ENCODE measurements around the gene CAMSAP1.

GRCh38 chr9:135949501-135950134, 42.3 kb upstream of the CAMSAP1 start:
- no peak for TF ChIP-seq CEBPB (IDR thresholded peaks at IDR 0.05)
- TF ChIP-seq RAD21 (IDR thresholded peaks at IDR 0.05; ENCODE audit: low read depth) = no peak
- no peak for TF ChIP-seq EP300 (IDR thresholded peaks at IDR 0.05; ENCODE audit: borderline replicate concordance)
- TF ChIP-seq, protein P1, sequence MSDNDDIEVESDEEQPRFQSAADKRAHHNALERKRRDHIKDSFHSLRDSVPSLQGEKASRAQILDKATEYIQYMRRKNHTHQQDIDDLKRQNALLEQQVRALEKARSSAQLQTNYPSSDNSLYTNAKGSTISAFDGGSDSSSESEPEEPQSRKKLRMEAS (IDR thresholded peaks at IDR 0.05) = peak; percentile 78
